KMS-11 (cell line): ENCODE data around the gene APLP2.

ENCODE experiments used
- H2AFZ ChIP-seq: fragments of 200-600 bp; sonication (generic); 2 replicates; pipeline ENCODE4 v1.6.1; 2016; ENCODE audit warnings: antibody characterized with exemption, mixed run types, low read depth
- H3K27ac ChIP-seq: fragments of 200-600 bp; sonication (generic); 2 replicates; pipeline ENCODE4 v1.6.1; 2016; ENCODE audit warnings: mild to moderate bottlenecking, mixed run types
- H3K27me3 ChIP-seq: fragments of 200-600 bp; sonication (generic); 2 replicates; pipeline ENCODE4 v1.6.1; 2017; ENCODE audit warnings: mild to moderate bottlenecking, low read depth, mixed run types, moderate library complexity; ENCODE audit not compliant: insufficient read depth
- H3K36me3 ChIP-seq: fragments of 200-600 bp; sonication (generic); 2 replicates; pipeline ENCODE4 v1.6.1; 2017; ENCODE audit warnings: mild to moderate bottlenecking, mixed run types; ENCODE audit not compliant: insufficient read depth
- H3K4me1 ChIP-seq: fragments of 200-600 bp; sonication (generic); 2 replicates; pipeline ENCODE4 v1.6.1; 2016; ENCODE audit warnings: mild to moderate bottlenecking, low read depth, mixed run types; ENCODE audit not compliant: poor library complexity, severe bottlenecking
- H3K4me2 ChIP-seq: fragments of 200-600 bp; sonication (generic); 2 replicates; pipeline ENCODE4 v1.7.0; 2016; ENCODE audit warnings: mild to moderate bottlenecking, mixed run types
- H3K4me3 ChIP-seq: fragments of 200-600 bp; sonication (generic); IDR thresholded peaks from 2 replicates; pipeline ENCODE4 v1.6.1; 2017; ENCODE audit warnings: low read depth, low read length, mixed read lengths; ENCODE audit not compliant: insufficient read depth
- H3K79me2 ChIP-seq: fragments of 200-600 bp; sonication (generic); 2 replicates; pipeline ENCODE4 v1.6.1; 2016; ENCODE audit warnings: low read depth, mixed run types; ENCODE audit not compliant: insufficient read depth
- H3K9ac ChIP-seq: fragments of 200-600 bp; sonication (generic); 2 replicates; pipeline ENCODE4 v1.6.1; 2016; ENCODE audit warnings: mild to moderate bottlenecking, mixed run types
- H4K20me1 ChIP-seq: fragments of 200-600 bp; sonication (generic); 2 replicates; pipeline ENCODE4 v1.6.1; 2016; ENCODE audit warnings: mild to moderate bottlenecking, mixed run types; ENCODE audit not compliant: insufficient read depth
- CTCF ChIP-seq: fragments of 200-600 bp; sonication (generic); conservative IDR thresholded peaks from 2 replicates; pipeline ENCODE4 v1.6.1; 2017; ENCODE audit warnings: low read depth, mild to moderate bottlenecking, antibody characterized with exemption, low read length, moderate library complexity, mixed read lengths

APLP2 gene

GRCh38 chr11:130121445-130121978, 51.8 kb downstream of the APLP2 start:
- Histone ChIP-seq H3K36me3 (no peaks in the 10 kb centered on the region), H3K79me2 (no peaks in the 10 kb centered on the region), H3K9ac (no peak overlapping the region), H4K20me1 (no peaks in the 10 kb centered on the region), H3K27me3 (no peaks in the 10 kb centered on the region), H3K4me1 (peaks cover 28% of the 10 kb centered on the region), H3K4me3 (no peak overlapping the region), H3K27ac (no peak overlapping the region), H3K4me2 (no peak overlapping the region), H2AFZ (no peak overlapping the region)
- TF ChIP-seq CTCF = no peak

- TF ChIP-seq CTCF = no peak
- Histone ChIP-seq H3K79me2 (no peaks in the 10 kb centered on the region), H2AFZ (no peak overlapping the region), H3K27ac (no peak overlapping the region), H3K36me3 (no peaks in the 10 kb centered on the region), H3K27me3 (no peaks in the 10 kb centered on the region), H3K4me1 (peaks cover 24% of the 10 kb centered on the region), H4K20me1 (no peaks in the 10 kb centered on the region), H3K9ac (no peak overlapping the region), H3K4me2 (no peak overlapping the region), H3K4me3 (no peak overlapping the region)
Measured at GRCh38 chr11:130122141-130122575, 52.5 kb downstream of the APLP2 start.

GRCh38 chr11:130123414-130124040, 53.8 kb downstream of the APLP2 start:
- H3K4me3 ChIP-seq = no peak overlapping the region
- H3K27ac ChIP-seq = no peak overlapping the region
- no peak for TF ChIP-seq CTCF
- no peak overlapping the region for H3K4me2 ChIP-seq
- no peaks in the 10 kb centered on the region for H4K20me1 ChIP-seq
- no peaks in the 10 kb centered on the region for H3K27me3 ChIP-seq
- peaks cover 11% of the 10 kb centered on the region for H3K4me1 ChIP-seq
- H3K9ac ChIP-seq = no peak overlapping the region
- no peaks in the 10 kb centered on the region for H3K79me2 ChIP-seq
- H2AFZ ChIP-seq = no peak overlapping the region
- no peaks in the 10 kb centered on the region for H3K36me3 ChIP-seq

- TF ChIP-seq CTCF = no peak
- Histone ChIP-seq H3K27ac (no peak overlapping the region), H3K4me3 (no peak overlapping the region), H3K27me3 (no peaks in the 10 kb centered on the region), H4K20me1 (no peaks in the 10 kb centered on the region), H3K36me3 (no peaks in the 10 kb centered on the region), H3K9ac (no peak overlapping the region), H3K4me2 (no peak overlapping the region), H2AFZ (no peak overlapping the region), H3K79me2 (no peaks in the 10 kb centered on the region), H3K4me1 (peaks cover 5% of the 10 kb centered on the region)
Measured at GRCh38 chr11:130124096-130124495, 54.4 kb downstream of the APLP2 start.
